ENCODE data around the gene IPMK. TPM values are rescaled to one million over a fixed set of nuclear protein-coding genes. Genes with fewer than 3 reads are reported as not detected.
"Not testable (repeated sequence)": the region's sequence is repeated elsewhere in the genome, so short reads cannot be mapped to it uniquely, and the experiment has no call there.

Gene IPMK
- total RNA-seq, 1 donor from 2014 or later, result 4.6 TPM

- intact Hi-C loops (cut with micrococcal nuclease), result not testable (repeated sequence)
Observed at GRCh38 chr10:58229856-58230255, 37.8 kb downstream of the IPMK start.

GRCh38 chr10:58225654-58226053 is 42.0 kb downstream of the IPMK start:
- intact Hi-C loops (cut with micrococcal nuclease), result no loop called here

DNA sequence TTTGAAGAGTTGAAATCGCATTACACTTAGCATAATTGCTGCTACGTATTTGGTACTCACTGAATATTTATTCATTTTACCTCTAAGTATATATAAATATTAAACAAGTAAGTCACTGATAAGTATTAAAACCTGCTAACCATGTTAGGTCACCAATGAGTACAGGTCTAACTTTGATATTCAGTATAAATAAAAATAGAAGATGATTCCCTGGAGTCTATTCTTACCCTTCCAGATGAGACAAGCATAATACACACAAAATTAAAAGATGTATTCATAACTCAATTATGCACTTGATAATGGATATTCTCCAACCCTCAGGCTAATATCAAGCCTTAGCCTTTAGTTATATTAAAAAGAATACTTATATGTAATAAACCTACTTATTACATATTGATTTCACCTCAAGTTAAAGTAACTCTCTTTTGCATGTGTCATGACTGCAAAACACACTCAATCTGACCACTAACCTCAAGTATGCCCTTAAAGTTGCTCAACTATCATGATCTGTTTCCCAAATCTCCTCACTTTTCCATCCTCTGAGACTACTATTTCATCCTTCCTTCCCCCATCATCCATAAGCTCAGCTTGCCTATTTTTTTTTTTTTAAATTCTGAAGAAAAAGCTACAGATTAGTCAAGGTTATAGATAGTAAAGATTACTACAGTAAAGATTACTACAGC is 46.8 kb downstream of the IPMK start:
- intact Hi-C loops (cut with micrococcal nuclease), result no loop called here

GRCh38 chr10:58219875-58220274 is 47.8 kb downstream of the IPMK start:
- intact Hi-C loops (cut with micrococcal nuclease), result no loop called here

- intact Hi-C loops (cut with micrococcal nuclease), result no loop called here
Observed at GRCh38 chr10:58217612-58218011, 50.1 kb downstream of the IPMK start.

- intact Hi-C loops (cut with micrococcal nuclease), result no loop called here
Observed at GRCh38 chr10:58212622-58213021, 55.1 kb downstream of the IPMK start.

DNA sequence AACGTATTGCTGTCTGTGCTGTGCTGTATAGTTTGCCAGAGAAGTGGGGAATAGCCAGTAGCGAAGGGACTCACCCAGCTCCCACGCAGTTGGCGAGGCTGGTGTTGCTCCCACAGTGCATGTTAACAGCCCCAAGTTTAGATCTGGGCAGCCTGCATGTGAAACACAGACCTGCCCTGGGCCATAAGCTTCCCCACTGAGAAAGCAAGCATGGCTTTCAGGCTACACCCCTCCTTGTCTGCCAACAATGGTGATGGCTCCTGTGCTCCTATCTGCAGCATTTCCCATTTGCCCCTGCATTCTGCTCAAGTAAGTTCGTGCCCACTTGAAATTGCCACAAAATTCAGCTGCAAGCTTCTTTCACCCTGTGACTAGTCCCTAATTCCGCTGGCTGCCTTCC is 57.5 kb downstream of the IPMK start:
- intact Hi-C loops (cut with micrococcal nuclease), result no loop called here

DNA sequence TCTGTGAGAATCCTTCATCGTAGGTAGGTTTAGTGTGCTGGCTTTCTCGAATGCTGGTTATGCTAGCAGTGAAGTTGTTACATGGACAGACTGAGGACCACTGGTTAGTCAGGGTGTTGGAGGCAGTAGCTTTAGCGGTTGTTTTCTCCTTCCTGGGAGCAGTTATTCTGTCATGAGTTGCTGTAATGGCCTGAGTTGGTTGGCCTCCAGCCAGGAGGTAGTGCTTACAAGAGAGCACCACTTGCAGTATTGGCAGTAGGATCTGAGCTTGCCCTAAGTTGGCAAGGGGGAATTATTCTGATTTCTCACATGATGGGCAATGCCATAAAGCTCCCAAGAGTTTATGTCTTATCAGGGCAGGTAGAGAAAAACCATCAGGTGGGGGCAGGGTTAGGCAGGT is 58.0 kb downstream of the IPMK start:
- intact Hi-C loops (cut with micrococcal nuclease), result no loop called here

DNA sequence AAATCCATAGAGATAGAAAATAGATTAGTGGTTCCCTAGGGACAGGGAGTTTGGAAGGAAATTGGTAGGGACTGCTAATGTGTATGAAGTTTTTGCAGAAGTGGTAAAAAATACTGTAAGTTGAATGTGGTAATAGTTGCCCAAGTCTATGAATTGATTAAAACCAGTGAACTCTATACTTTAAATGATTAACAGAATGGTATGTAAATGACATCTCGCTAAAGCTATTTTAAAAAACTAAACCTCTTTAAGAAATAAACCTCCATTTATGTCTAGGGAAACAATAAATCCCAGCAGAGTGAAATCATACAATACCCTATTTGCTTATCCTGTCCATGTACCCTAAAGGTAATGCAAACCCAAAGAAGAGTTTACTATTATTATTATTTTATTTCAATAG is 61.4 kb downstream of the IPMK start:
- intact Hi-C loops (cut with micrococcal nuclease), result no loop called here

GRCh38 chr10:58201704-58202103 is 66.0 kb downstream of the IPMK start:
- intact Hi-C loops (cut with micrococcal nuclease), result no loop called here

- intact Hi-C loops (cut with micrococcal nuclease), result no loop called here
Observed at GRCh38 chr10:58189269-58189668, 78.4 kb downstream of the IPMK start.

- intact Hi-C loops (cut with micrococcal nuclease), result no loop called here
Observed at GRCh38 chr10:58184120-58184670, 83.5 kb downstream of the IPMK start.

- intact Hi-C loops (cut with micrococcal nuclease), result no loop called here
Observed at GRCh38 chr10:58180666-58181065, 87.0 kb downstream of the IPMK start.

DNA sequence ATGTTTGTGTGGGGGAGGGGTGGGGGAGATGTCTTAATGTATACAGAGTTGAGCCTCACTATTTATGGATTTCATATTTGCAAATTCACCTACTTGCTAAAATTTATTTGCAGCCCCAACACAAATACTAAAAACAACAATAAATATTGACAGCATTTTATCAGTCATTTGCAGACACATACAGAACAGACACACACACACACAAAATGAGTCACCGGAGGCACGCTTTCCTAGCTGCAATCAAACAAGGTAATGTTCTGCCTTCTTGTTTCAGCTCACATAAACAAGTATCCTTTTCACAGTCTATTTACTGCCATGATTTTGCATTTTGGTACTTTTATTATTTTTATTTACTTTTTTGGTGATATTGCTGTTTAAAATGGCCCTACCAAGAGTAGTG is 88.5 kb downstream of the IPMK start:
- intact Hi-C loops (cut with micrococcal nuclease), result no loop called here

- intact Hi-C loops (cut with micrococcal nuclease), result no loop called here
Observed at GRCh38 chr10:58178811-58179210, 88.9 kb downstream of the IPMK start.

- intact Hi-C loops (cut with micrococcal nuclease), result loop anchor here (1.0 kb wide), 3 partner anchors 92 to 208 kb away; partner anchors contain the start of genes CISD1 and TFAM
Observed at GRCh38 chr10:58177362-58177947, 90.2 kb downstream of the IPMK start.

GRCh38 chr10:58175990-58176900 is 91.4 kb downstream of the IPMK start:
- intact Hi-C loops (cut with micrococcal nuclease), result no loop called here

GRCh38 chr10:58174831-58175230 is 92.9 kb downstream of the IPMK start:
- intact Hi-C loops (cut with micrococcal nuclease), result no loop called here

- intact Hi-C loops (cut with micrococcal nuclease), result no loop called here
Observed at GRCh38 chr10:58173391-58173790, 94.3 kb downstream of the IPMK start.

DNA sequence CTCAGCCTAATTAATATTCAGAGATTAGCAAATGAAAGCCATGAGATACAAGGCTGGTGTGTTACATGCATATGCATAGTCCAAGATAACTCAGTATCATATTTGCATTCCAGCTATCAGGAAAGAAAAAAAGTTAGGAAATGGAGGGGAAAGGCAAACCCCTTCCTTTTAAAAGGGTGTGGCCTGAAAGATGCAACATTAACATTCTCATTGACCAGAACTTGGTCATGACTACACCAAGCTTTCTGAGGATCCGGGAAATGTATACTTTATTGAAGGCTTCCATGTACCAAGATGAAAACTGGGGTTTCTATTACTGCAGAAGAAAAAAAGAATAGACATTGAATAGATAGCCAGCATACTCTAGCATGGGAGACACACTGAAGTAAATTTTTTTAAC is 96.5 kb downstream of the IPMK start:
- intact Hi-C loops (cut with micrococcal nuclease), result no loop called here

DNA sequence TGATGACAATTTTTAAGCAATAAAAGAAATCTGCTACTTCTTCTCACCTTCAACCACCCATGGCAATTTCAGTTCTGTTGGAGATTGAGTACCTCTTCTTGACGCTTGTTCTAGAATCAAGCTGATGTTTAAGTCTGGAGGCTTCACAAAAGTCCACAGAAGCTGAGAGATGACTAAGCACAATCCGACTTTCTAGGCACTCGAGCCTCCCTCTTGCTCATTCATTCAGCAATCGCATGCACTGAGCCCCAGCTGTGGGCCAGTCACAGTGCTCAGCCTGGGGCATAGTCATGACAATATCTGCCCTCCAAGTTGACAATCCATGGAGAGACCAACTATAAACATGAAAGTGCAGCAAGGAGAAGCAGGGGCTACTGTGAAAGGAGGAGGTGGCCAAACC is 103.2 kb downstream of the IPMK start:
- intact Hi-C loops (cut with micrococcal nuclease), result no loop called here

DNA sequence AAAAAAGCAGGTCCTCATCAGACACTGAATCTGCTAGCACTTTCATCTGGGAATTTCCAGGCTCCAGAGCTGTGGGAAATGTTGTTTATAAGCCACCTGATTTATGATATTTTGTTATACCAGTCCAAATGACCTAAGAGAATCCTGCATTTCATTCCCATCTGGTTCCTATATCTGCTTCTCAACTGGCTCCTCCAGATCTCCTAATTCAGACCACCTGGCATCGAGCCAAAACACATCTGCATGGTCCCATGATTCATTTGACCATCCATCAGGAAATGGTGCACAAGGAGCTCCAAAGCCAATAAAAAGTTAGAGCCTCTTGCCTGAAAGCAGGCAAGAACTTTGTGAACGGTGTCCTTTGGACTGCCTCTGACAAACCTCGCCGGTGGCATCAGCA is 108.9 kb downstream of the IPMK start:
- intact Hi-C loops (cut with micrococcal nuclease), result no loop called here
